HG02970 (cell line): ENCODE data around the gene EFCAB8.
"Not testable (repeated sequence)": the region's sequence is repeated elsewhere in the genome, so short reads cannot be mapped to it uniquely, and the experiment has no call there.

Experiments used
- ATAC-seq: cut with Tn5 transposase; IDR thresholded peaks from one replicate; pipeline ENCODE4 v1.9.1; 2021; ENCODE audit warnings: mild to moderate bottlenecking, moderate library complexity, moderate number of reproducible peaks; ENCODE audit not compliant: unreplicated experiment, low FRiP score

The EFCAB8 gene

GRCh38 chr20:32880635-32881034, 21.9 kb downstream of the EFCAB8 start:
- ATAC-seq, result no peak

GRCh38 chr20:32883081-32883480, 24.4 kb downstream of the EFCAB8 start:
- no peak for ATAC-seq

- no peak for ATAC-seq
Observed at GRCh38 chr20:32885185-32885584, 26.5 kb downstream of the EFCAB8 start.

- no peak for ATAC-seq
Observed at GRCh38 chr20:32885952-32886351, 27.2 kb downstream of the EFCAB8 start.

GRCh38 chr20:32886652-32887051, 27.9 kb downstream of the EFCAB8 start:
- ATAC-seq, result no peak

- ATAC-seq, result no peak
Observed at GRCh38 chr20:32887492-32887891, 28.8 kb downstream of the EFCAB8 start.

- ATAC-seq, result no peak
Observed at GRCh38 chr20:32888636-32889035, 29.9 kb downstream of the EFCAB8 start.

- no peak for ATAC-seq
Observed at GRCh38 chr20:32889281-32889680, 30.6 kb downstream of the EFCAB8 start.

- no peak for ATAC-seq
Observed at GRCh38 chr20:32891491-32891890, 32.8 kb downstream of the EFCAB8 start.

- ATAC-seq, result no peak
Observed at GRCh38 chr20:32891926-32892660, 33.4 kb downstream of the EFCAB8 start.

GRCh38 chr20:32893263-32894025, 34.7 kb downstream of the EFCAB8 start:
- no peak for ATAC-seq

GRCh38 chr20:32894026-32894483, 35.3 kb downstream of the EFCAB8 start:
- no peak for ATAC-seq

- no peak for ATAC-seq
Observed at GRCh38 chr20:32894711-32895355, 36.1 kb downstream of the EFCAB8 start.

GRCh38 chr20:32896521-32897280, 38.0 kb downstream of the EFCAB8 start:
- no peak for ATAC-seq

GRCh38 chr20:32898729-32899128, 40.0 kb downstream of the EFCAB8 start:
- no peak for ATAC-seq

GRCh38 chr20:32902456-32903420, 44.0 kb downstream of the EFCAB8 start:
- no peak for ATAC-seq

- no peak for ATAC-seq
Observed at GRCh38 chr20:32903666-32904175, 45.0 kb downstream of the EFCAB8 start.

- ATAC-seq, result not testable (repeated sequence)
Observed at GRCh38 chr20:32904678-32905077, 46.0 kb downstream of the EFCAB8 start.

- no peak for ATAC-seq
Observed at GRCh38 chr20:32906200-32906599, 47.5 kb downstream of the EFCAB8 start.
